ENCODE results near the gene SLC1A2.

The SLC1A2 gene

GRCh38 chr11:35413598-35413997, 5.8 kb downstream of the SLC1A2 start:
- DNase-seq (ENCODE audit: low spot score), result no peak

- DNase-seq (ENCODE audit: low spot score), result peak; percentile 27
These were observed 7.1 kb downstream of the SLC1A2 start for GRCh38 chr11:35412285-35412684.

GRCh38 chr11:35407041-35407440, 12.3 kb downstream of the SLC1A2 start:
- no peak for DNase-seq (ENCODE audit: low spot score)

- no peak for DNase-seq (ENCODE audit: low spot score)
These were observed 15.0 kb downstream of the SLC1A2 start for GRCh38 chr11:35404388-35404775.

- no peak for DNase-seq (ENCODE audit: low spot score)
These were observed 15.5 kb downstream of the SLC1A2 start for GRCh38 chr11:35403765-35404387.

- no peak for DNase-seq (ENCODE audit: low spot score)
These were observed 16.4 kb downstream of the SLC1A2 start for GRCh38 chr11:35402751-35403660.

- DNase-seq (ENCODE audit: low spot score), result no peak
These were observed 20.5 kb downstream of the SLC1A2 start for GRCh38 chr11:35398881-35399280.

- DNase-seq (ENCODE audit: low spot score), result no peak
These were observed 24.4 kb downstream of the SLC1A2 start for GRCh38 chr11:35394941-35395340.

- DNase-seq (ENCODE audit: low spot score), result no peak
These were observed 26.3 kb downstream of the SLC1A2 start for GRCh38 chr11:35393098-35393497.

- DNase-seq (ENCODE audit: low spot score), result peak; percentile 59
These were observed 27.3 kb downstream of the SLC1A2 start for GRCh38 chr11:35391922-35392688.

GRCh38 chr11:35390737-35391682, 28.3 kb downstream of the SLC1A2 start:
- peak; percentile 77 for DNase-seq (ENCODE audit: low spot score)

GRCh38 chr11:35389897-35390465, 29.4 kb downstream of the SLC1A2 start:
- no peak for DNase-seq (ENCODE audit: low spot score)

- no peak for DNase-seq (ENCODE audit: low spot score)
These were observed 30.2 kb downstream of the SLC1A2 start for GRCh38 chr11:35389112-35389511.

- no peak for DNase-seq (ENCODE audit: low spot score)
These were observed 31.3 kb downstream of the SLC1A2 start for GRCh38 chr11:35388061-35388460.

- DNase-seq (ENCODE audit: low spot score), result no peak
These were observed 32.0 kb downstream of the SLC1A2 start for GRCh38 chr11:35387111-35387982.

- DNase-seq (ENCODE audit: low spot score), result no peak
These were observed 35.4 kb downstream of the SLC1A2 start for GRCh38 chr11:35383953-35384352.

GRCh38 chr11:35381709-35382322, 37.5 kb downstream of the SLC1A2 start:
- DNase-seq (ENCODE audit: low spot score), result no peak

- DNase-seq (ENCODE audit: low spot score), result no peak
These were observed 38.8 kb downstream of the SLC1A2 start for GRCh38 chr11:35380603-35381002.

- no peak for DNase-seq (ENCODE audit: low spot score)
These were observed 42.1 kb downstream of the SLC1A2 start for GRCh38 chr11:35377262-35377661.

GRCh38 chr11:35376613-35377012, 42.7 kb downstream of the SLC1A2 start:
- no peak for DNase-seq (ENCODE audit: low spot score)

Data from RKO (cell line).